Transverse colon (tissue), 3 donors: ENCODE measurements around the gene DIP2B.

Experiments
- CTCF ChIP-seq, 5 experiments: fragments of 200-600 bp in 3 of 5; fragments of 450-650 bp in 2 of 5; sonication (generic) in 3 of 5; IDR thresholded peaks; 1 replicate in 2 of 5; 2 replicates in 3 of 5; pipeline ENCODE4 v1.5.1; 2016 to 2017; ENCODE audit warnings: antibody characterized with exemption in 5 of 5, inconsistent platforms in 3 of 5, mild to moderate bottlenecking in 2 of 5, moderate library complexity in 1 of 5
- EP300 ChIP-seq: sonication (generic); formaldehyde crosslinking; IDR thresholded peaks from one replicate; pipeline ENCODE4 v1.6.1; 2017; ENCODE audit warnings: antibody characterized with exemption, low read depth
- POLR2A ChIP-seq: fragments of 450-650 bp; IDR thresholded peaks from one replicate; pipeline ENCODE4 v1.6.1; 2016; ENCODE audit warnings: antibody characterized with exemption, mild to moderate bottlenecking, moderate library complexity

- TF ChIP-seq CTCF (IDR thresholded peaks at IDR 0.05) (no peak), POLR2A (no peak), EP300 (no peak)
Observed at GRCh38 chr12:50784501-50784900, 279.7 kb downstream of the DIP2B start.
